K562 (cell line): Measurements from ENCODE around the gene ACAT2. TPM values are rescaled to one million over a fixed set of nuclear protein-coding genes. Genes with fewer than 3 reads are reported as not detected.

Source experiments
- MLX ChIP-seq, 2 experiments: fragments of 450-650 bp in 1 of 2; sonication (generic) in 1 of 2; formaldehyde crosslinking; conservative IDR thresholded peaks; 2 replicates each; pipeline versions ENCODE4 v1.4.0 to v1.8.1; 2020 to 2022; ENCODE audit warnings: mild to moderate bottlenecking in 1 of 2, missing genetic modification reagents in 1 of 2
- RBM25 ChIP-seq: fragments of 200-400 bp; formaldehyde crosslinking; IDR thresholded peaks from 2 replicates; pipeline ENCODE4 v1.6.1; 2018; ENCODE audit warnings: low read length, low read depth, moderate library complexity; ENCODE audit not compliant: severe bottlenecking
- TAF7 ChIP-seq: fragments of 450-650 bp; IDR thresholded peaks from 2 replicates; pipeline ENCODE4 v1.6.1; 2016; ENCODE audit warnings: missing genetic modification characterization, missing compliant biosample characterization
- polyA plus RNA-seq, 8 experiments: library from polyadenylated mRNA; depleted of rRNA in 4 of 8; stranded (reverse) in 5 of 8; unstranded in 3 of 8; fragments of >200 nt; fragmentation: Nextera tagmentation in 2 of 8; fragmentation: Illumina TruSeq in 1 of 8; extraction: Ambion mirVana in 2 of 8; extraction: Trizol in 1 of 8; gene quantifications; 2 replicates each; pipeline versions ENCODE4 v1.2.1 to v1.2.3, GENCODE V29; 2011 to 2014; ENCODE audit warnings: inconsistent platforms in 1 of 8, missing spikeins in 1 of 8
- total RNA-seq, 7 experiments: library from RNA; depleted of rRNA in 6 of 7; stranded (reverse); fragments of >200 nt in 6 of 7; fragmentation: Illumina TruSeq in 2 of 7; extraction: Trizol in 2 of 7; gene quantifications; 2 replicates each; pipeline versions ENCODE4 v1.2.1 to v1.2.3, GENCODE V29; 2011 to 2021; ENCODE audit warnings: low replicate concordance in 1 of 7
- TF ChIP-seq, protein P1 (sequence below): fragments of 250-450 bp; sonication (Bioruptor Pico); IDR thresholded peaks from 2 replicates; pipeline ENCODE4 v1.5.0; 2021; ENCODE audit warnings: mild to moderate bottlenecking, moderate library complexity
- TF ChIP-seq, protein P2 (sequence below): fragments of 450-650 bp; formaldehyde crosslinking; conservative IDR thresholded peaks from 2 replicates; pipeline ENCODE4 v1.4.0; 2022; ENCODE audit warnings: mild to moderate bottlenecking, missing genetic modification characterization
- TF ChIP-seq, protein P3 (sequence below): fragments of 200-800 bp; sonication (Bioruptor generic); IDR thresholded peaks from 2 replicates; pipeline ENCODE4 v1.6.1; 2016; ENCODE audit warnings: missing genetic modification characterization, missing compliant biosample characterization
- TF ChIP-seq, protein P4 (sequence below): fragments of 250-450 bp; sonication (Bioruptor Pico); IDR thresholded peaks from 2 replicates; pipeline ENCODE4 v1.8.0; 2021; ENCODE audit warnings: mild to moderate bottlenecking, moderate library complexity
- TF ChIP-seq, protein P5 (sequence below): fragments of 250-450 bp; sonication (Bioruptor Pico); IDR thresholded peaks from 2 replicates; pipeline ENCODE4 v1.4.0; 2020; ENCODE audit warnings: borderline replicate concordance
- TF ChIP-seq, protein P6 (sequence below), 2 experiments: fragments of 250-450 bp in 1 of 2; fragments of 450-650 bp in 1 of 2; sonication (Bioruptor Pico) in 1 of 2; IDR thresholded peaks; 2 replicates each; pipeline versions ENCODE4 v1.6.1 to v1.8.0; 2016 to 2021; ENCODE audit warnings: mild to moderate bottlenecking in 2 of 2, moderate library complexity in 2 of 2, missing compliant biosample characterization in 1 of 2, missing genetic modification characterization in 1 of 2

The ACAT2 gene
- total and polyA plus RNA-seq, 9 of the 15 experiments (the other 6 are each of a cell fraction or from before 2014, with no cell fraction given) = 63.0 to 309 (median 144) TPM

GRCh38 chr6:159789377-159790148 lies 27.7 kb downstream of the ACAT2 start, which contains the start of gene TCP1 (continued):
- TF ChIP-seq, protein P1, sequence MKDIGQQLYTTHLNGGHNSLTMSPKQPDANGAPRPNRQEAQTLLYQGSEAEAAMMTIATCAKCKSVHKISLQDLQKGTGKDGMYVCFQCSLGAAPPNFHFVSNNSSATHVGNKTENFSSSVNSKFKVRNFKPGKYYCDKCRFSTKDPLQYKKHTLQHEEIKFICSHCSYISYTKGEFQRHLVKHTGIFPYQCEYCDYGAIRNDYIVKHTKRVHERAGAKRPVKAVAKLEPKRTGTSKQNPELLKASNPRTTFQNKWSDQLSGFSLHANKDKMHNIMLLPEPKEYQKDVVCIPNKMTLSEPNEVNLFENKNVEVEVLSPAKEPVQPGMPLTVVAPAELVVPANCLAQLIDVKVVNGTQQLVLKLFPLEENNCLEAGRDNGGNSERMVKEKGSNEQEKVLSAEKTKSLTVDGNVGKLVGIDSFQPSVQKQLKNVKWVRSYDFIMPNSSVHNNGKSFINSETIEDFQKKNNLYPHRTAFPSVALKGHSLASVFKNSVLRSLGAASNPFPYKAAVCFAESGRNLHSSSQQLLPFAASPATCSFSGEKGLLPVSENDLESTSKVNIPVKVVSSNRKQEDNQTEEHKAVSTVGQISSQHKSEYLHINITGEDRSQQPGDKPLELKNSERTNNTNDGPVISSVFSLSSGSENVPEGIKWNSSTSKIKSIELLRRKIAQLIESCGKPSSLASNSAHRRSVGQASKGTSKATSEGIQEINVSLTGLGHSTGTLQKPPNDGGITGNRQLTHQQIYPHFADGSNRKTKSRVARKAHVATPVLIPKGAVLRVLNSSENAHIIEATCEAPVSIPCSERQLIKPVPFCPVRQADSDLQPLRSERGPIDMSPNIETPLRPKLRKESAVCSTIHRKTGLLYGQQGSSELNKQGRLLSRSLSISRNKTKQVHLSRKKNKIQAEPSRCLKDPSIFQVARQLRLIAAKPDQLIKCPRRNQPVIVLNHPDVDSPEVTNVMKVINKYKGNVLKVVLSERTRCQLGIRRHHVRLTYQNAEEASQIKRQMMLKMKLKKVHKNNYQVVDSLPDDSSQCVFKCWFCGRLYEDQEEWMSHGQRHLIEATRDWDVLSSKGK (CRISPR knock-in tag) = no peak
- TF ChIP-seq RBM25 (no peak), MLX (CRISPR knock-in tag; conservative IDR thresholded peaks at IDR 0.05) (0 out of 4 replicates have a peak, but pooled peaks have one; percentile 17 to 42), TAF7 (peak; percentile 95)
- TF ChIP-seq, protein P2, sequence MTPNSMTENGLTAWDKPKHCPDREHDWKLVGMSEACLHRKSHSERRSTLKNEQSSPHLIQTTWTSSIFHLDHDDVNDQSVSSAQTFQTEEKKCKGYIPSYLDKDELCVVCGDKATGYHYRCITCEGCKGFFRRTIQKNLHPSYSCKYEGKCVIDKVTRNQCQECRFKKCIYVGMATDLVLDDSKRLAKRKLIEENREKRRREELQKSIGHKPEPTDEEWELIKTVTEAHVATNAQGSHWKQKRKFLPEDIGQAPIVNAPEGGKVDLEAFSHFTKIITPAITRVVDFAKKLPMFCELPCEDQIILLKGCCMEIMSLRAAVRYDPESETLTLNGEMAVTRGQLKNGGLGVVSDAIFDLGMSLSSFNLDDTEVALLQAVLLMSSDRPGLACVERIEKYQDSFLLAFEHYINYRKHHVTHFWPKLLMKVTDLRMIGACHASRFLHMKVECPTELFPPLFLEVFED (CRISPR knock-in tag) = 0 out of 2 replicates have a peak, but pooled peaks have one; percentile 31
- TF ChIP-seq, protein P3, sequence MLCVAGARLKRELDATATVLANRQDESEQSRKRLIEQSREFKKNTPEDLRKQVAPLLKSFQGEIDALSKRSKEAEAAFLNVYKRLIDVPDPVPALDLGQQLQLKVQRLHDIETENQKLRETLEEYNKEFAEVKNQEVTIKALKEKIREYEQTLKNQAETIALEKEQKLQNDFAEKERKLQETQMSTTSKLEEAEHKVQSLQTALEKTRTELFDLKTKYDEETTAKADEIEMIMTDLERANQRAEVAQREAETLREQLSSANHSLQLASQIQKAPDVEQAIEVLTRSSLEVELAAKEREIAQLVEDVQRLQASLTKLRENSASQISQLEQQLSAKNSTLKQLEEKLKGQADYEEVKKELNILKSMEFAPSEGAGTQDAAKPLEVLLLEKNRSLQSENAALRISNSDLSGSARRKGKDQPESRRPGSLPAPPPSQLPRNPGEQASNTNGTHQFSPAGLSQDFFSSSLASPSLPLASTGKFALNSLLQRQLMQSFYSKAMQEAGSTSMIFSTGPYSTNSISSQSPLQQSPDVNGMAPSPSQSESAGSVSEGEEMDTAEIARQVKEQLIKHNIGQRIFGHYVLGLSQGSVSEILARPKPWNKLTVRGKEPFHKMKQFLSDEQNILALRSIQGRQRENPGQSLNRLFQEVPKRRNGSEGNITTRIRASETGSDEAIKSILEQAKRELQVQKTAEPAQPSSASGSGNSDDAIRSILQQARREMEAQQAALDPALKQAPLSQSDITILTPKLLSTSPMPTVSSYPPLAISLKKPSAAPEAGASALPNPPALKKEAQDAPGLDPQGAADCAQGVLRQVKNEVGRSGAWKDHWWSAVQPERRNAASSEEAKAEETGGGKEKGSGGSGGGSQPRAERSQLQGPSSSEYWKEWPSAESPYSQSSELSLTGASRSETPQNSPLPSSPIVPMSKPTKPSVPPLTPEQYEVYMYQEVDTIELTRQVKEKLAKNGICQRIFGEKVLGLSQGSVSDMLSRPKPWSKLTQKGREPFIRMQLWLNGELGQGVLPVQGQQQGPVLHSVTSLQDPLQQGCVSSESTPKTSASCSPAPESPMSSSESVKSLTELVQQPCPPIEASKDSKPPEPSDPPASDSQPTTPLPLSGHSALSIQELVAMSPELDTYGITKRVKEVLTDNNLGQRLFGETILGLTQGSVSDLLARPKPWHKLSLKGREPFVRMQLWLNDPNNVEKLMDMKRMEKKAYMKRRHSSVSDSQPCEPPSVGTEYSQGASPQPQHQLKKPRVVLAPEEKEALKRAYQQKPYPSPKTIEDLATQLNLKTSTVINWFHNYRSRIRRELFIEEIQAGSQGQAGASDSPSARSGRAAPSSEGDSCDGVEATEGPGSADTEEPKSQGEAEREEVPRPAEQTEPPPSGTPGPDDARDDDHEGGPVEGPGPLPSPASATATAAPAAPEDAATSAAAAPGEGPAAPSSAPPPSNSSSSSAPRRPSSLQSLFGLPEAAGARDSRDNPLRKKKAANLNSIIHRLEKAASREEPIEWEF = no peak
- TF ChIP-seq, protein P4, sequence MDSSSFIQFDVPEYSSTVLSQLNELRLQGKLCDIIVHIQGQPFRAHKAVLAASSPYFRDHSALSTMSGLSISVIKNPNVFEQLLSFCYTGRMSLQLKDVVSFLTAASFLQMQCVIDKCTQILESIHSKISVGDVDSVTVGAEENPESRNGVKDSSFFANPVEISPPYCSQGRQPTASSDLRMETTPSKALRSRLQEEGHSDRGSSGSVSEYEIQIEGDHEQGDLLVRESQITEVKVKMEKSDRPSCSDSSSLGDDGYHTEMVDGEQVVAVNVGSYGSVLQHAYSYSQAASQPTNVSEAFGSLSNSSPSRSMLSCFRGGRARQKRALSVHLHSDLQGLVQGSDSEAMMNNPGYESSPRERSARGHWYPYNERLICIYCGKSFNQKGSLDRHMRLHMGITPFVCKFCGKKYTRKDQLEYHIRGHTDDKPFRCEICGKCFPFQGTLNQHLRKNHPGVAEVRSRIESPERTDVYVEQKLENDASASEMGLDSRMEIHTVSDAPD (CRISPR knock-in tag) = no peak
- TF ChIP-seq, protein P5, sequence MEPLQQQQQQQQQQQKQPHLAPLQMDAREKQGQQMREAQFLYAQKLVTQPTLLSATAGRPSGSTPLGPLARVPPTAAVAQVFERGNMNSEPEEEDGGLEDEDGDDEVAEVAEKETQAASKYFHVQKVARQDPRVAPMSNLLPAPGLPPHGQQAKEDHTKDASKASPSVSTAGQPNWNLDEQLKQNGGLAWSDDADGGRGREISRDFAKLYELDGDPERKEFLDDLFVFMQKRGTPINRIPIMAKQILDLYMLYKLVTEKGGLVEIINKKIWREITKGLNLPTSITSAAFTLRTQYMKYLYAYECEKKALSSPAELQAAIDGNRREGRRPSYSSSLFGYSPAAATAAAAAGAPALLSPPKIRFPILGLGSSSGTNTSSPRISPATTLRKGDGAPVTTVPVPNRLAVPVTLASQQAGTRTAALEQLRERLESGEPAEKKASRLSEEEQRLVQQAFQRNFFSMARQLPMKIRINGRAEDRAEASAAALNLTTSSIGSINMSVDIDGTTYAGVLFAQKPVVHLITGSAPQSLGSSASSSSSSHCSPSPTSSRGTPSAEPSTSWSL (CRISPR knock-in tag) = 0 out of 2 replicates have a peak, but pooled peaks have one; percentile 59
- TF ChIP-seq, protein P6, sequence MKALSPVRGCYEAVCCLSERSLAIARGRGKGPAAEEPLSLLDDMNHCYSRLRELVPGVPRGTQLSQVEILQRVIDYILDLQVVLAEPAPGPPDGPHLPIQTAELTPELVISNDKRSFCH (CRISPR knock-in tag; IDR thresholded peaks at IDR 0.05) = no peak
- TF ChIP-seq, protein P6 (tag; IDR thresholded peaks at IDR 0.05) = no peak
